ENCODE data around the gene NDUFA7. TPM values are rescaled to one million over a fixed set of nuclear protein-coding genes. Genes with fewer than 3 reads are reported as not detected.

NDUFA7 gene
- total and polyA plus RNA-seq, 2 of the 13 experiments (the other 11 are each of a cell fraction or from before 2014, with no cell fraction given): 64.5 to 71.5 TPM

- TF ChIP-seq TFAP4 (IDR thresholded peaks at IDR 0.05; ENCODE audit: borderline replicate concordance, low read depth): no peak; the same call in 1 of the 2 replicates
- peak; percentile 75 for TF ChIP-seq ZNF503 (CRISPR knock-in tag; IDR thresholded peaks at IDR 0.05)
- peak; percentile 79 for TF ChIP-seq ISL2 (CRISPR knock-in tag; IDR thresholded peaks at IDR 0.05)
- TF ChIP-seq ZNF646 (CRISPR knock-in tag; IDR thresholded peaks at IDR 0.05): no peak
- peak; percentile 99 for TF ChIP-seq ZNF430 (CRISPR knock-in tag; IDR thresholded peaks at IDR 0.05)
- no peak for TF ChIP-seq MIER3 (CRISPR knock-in tag; IDR thresholded peaks at IDR 0.05; ENCODE audit: borderline replicate concordance)
- TF ChIP-seq POLR2AphosphoS2 (IDR thresholded peaks at IDR 0.05; ENCODE audit: low read depth, low read length): no peak
- TF ChIP-seq SPEN (CRISPR knock-in tag; IDR thresholded peaks at IDR 0.05; ENCODE audit: low read depth): peak; percentile 90
- TF ChIP-seq POGK (CRISPR knock-in tag; conservative IDR thresholded peaks at IDR 0.05): peak; percentile 98
- TF ChIP-seq PRPF4 (IDR thresholded peaks at IDR 0.05; ENCODE audit: low read depth, low read length, poor library complexity, severe bottlenecking): no peak
- peak; percentile 65 to 84; a peak in 3 of 4 replicates for TF ChIP-seq HMGXB4 (CRISPR knock-in tag; IDR thresholded peaks at IDR 0.05; ENCODE audit: borderline replicate concordance in 1 of 2, low read depth in 1 of 2)
- peak; percentile 28; the same call in 1 of the 2 replicates for TF ChIP-seq ZNF790 (CRISPR knock-in tag; IDR thresholded peaks at IDR 0.05; ENCODE audit: borderline replicate concordance)
- no peak for TF ChIP-seq SNAPC5 (CRISPR knock-in tag; IDR thresholded peaks at IDR 0.05; ENCODE audit: borderline replicate concordance)
Observed at GRCh38 chr19:8307965-8308866, 13.0 kb downstream of the NDUFA7 start, which contains the start of gene CD320 (continued).

All from HepG2 (cell line).